ENCODE data around the gene IFNLR1. TPM values are rescaled to one million over a fixed set of nuclear protein-coding genes. Genes with fewer than 3 reads are reported as not detected.
"Not testable (repeated sequence)": the region's sequence is repeated elsewhere in the genome, so short reads cannot be mapped to it uniquely, and the experiment has no call there.

Gene IFNLR1
- total and polyA plus RNA-seq, 8 donors: 2.5 to 5.9 (median 4.1) TPM

DNA sequence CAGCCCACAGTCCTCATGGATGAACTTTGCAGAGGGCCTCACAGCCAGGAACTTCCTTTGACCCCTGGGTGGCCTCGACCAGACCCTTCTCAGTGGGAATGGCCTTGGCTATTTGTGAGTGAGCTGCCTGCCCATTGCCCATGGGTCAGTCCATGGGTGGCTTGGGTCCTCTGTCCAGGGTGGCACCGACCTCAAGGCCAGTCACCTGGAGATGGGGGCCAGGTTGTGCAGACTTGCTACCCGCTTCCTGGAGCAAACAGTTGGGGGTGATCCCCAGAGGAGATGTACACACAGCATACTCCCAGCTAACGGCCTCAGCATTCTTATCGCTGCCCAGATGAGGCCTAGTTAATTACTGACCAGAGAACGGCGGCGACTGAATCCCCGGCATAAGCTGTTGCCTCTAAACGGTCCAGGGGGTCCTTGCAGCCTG lies 23.1 kb upstream of the IFNLR1 start:
- peaks cover 0 to 5% of the 10 kb centered on the region in 2 donors for H3K27me3 ChIP-seq
- no peaks in the 10 kb centered on the region for H3K36me3 ChIP-seq
- TF ChIP-seq, protein P1, sequence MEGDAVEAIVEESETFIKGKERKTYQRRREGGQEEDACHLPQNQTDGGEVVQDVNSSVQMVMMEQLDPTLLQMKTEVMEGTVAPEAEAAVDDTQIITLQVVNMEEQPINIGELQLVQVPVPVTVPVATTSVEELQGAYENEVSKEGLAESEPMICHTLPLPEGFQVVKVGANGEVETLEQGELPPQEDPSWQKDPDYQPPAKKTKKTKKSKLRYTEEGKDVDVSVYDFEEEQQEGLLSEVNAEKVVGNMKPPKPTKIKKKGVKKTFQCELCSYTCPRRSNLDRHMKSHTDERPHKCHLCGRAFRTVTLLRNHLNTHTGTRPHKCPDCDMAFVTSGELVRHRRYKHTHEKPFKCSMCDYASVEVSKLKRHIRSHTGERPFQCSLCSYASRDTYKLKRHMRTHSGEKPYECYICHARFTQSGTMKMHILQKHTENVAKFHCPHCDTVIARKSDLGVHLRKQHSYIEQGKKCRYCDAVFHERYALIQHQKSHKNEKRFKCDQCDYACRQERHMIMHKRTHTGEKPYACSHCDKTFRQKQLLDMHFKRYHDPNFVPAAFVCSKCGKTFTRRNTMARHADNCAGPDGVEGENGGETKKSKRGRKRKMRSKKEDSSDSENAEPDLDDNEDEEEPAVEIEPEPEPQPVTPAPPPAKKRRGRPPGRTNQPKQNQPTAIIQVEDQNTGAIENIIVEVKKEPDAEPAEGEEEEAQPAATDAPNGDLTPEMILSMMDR (IDR thresholded peaks at IDR 0.05): no peak
- DNase-seq (no peak), ATAC-seq (no peak)
- no peak overlapping the region for H3K27ac ChIP-seq
- no peaks in the 10 kb centered on the region for H3K9me3 ChIP-seq
- no peaks in the 10 kb centered on the region for H3K4me1 ChIP-seq
- no peak overlapping the region for H3K4me3 ChIP-seq
- intact Hi-C loops (cut with DNase I): no loop called here

DNA sequence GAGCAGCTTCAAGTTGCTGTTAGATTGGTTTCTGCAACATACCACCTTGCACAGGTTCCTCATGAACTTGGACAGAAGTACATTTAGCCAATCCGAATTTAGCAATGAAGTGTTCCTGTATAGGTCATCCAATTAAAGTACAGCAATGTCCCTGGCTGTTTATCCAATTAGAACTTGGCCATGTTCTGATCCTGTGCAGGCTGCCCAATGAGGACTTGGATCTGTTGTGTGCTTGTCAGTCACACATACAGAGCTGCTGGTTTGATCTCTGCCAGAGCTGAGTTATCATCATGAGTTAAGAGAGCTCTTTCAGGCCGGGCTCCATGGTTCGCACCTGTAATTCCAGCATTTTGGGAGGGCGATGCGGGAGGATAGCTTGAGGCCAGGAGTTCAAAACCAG lies 22.0 kb upstream of the IFNLR1 start:
- Histone ChIP-seq H3K36me3 (no peaks in the 10 kb centered on the region), H3K27me3 (no peaks in the 10 kb centered on the region), H3K9me3 (no peaks in the 10 kb centered on the region), H3K4me3 (no peak overlapping the region), H3K27ac (no peak overlapping the region), H3K4me1 (no peaks in the 10 kb centered on the region)
- ATAC-seq (no peak), DNase-seq (no peak)
- intact Hi-C loops (cut with DNase I): loop anchor here (10.0 kb wide), 2 partner anchors 176 to 426 kb away; no protein-coding TSS in a partner anchor
- TF ChIP-seq, protein P1 (IDR thresholded peaks at IDR 0.05): no peak

DNA sequence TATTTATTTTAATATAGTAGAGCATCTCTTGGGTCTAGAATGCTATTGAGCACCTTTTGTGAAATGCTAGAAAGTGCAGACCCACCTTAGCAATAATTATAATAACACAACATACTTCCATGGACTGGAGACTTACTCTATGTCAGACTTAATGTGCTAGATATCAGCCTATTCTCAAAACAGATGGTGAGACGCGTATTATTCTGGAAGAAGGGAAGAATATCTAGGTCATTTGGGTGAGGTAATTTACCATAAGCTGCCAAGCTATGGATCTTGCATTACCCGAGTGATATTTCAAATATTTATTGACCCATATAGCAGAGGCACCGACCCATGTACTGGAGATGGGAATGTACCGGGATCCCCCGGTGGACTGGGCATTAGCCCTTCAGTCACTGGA lies 20.6 kb upstream of the IFNLR1 start:
- Histone ChIP-seq H3K27ac (no peak overlapping the region), H3K27me3 (no peaks in the 10 kb centered on the region), H3K4me3 (no peak overlapping the region), H3K4me1 (no peaks in the 10 kb centered on the region), H3K9me3 (no peaks in the 10 kb centered on the region), H3K36me3 (no peaks in the 10 kb centered on the region)
- intact Hi-C loops (cut with DNase I): loop anchor here (10.0 kb wide), 2 partner anchors 177 to 427 kb away; no protein-coding TSS in a partner anchor
- TF ChIP-seq, protein P1 (IDR thresholded peaks at IDR 0.05): no peak
- ATAC-seq (no peak), DNase-seq (no peak)

DNA sequence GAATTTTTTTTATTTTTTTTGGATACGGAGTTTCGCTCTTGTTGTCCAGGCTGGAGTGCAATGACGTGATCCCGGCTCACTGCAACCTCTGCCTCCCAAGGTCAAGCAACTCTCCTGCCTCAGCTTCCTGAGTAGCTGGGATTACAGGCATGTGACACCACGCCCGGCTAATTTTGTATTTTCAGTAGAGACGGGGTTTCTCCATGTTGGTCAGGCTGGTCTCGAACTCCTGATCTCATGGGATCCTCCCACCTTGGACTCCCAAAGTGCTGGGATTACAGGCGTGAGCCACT lies 20.3 kb upstream of the IFNLR1 start:
- not testable (repeated sequence) for H3K4me1 ChIP-seq, H3K36me3 ChIP-seq, H3K4me3 ChIP-seq, H3K27ac ChIP-seq, H3K9me3 ChIP-seq, ATAC-seq, H3K27me3 ChIP-seq, DNase-seq
- intact Hi-C loops (cut with DNase I): loop anchor here (10.0 kb wide), 2 partner anchors 177 to 427 kb away; no protein-coding TSS in a partner anchor

DNA sequence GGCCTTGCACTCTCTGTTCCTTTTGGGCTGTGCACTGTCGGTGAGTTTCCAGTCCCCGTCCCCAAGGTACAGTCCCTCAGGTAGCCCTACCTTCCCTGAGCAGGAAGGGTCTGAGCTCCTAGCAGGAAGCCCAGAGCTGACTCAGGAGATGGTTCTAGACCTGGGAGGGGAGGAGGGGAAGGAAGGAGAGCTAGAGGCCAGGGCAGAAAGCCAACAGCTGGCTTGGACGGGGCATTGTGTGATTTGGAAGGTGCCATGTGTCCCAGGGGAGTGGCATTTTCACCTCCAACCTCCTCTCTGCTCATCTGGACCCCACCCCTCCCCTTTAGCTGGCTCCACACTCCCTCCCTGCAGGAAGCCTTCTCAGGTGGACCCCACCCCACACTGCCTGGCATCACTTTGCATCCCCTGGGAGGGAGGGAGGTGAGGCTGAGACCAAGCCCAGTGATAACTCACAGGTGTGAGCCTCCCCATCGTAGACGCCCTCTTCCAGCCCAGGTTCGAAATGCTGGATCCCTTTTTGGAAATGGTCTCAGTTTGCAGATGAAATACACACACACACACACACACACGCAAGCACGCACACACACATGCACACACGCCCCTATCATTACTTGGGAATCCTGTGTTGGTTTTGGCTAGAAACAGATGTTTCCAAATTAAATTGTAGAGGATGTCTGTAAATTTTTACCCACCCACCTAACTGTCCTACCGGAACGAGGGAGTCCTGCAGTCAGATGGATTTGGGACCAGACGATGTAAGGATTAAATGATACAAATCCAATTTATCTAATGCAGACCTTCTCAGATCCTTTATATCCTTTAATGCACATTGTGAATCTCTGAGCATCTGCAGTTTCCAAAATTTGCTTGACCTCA lies 19.7 kb upstream of the IFNLR1 start:
- Histone ChIP-seq H3K9me3 (no peaks in the 10 kb centered on the region), H3K27ac (no peak overlapping the region), H3K4me3 (no peak overlapping the region), H3K4me1 (peaks cover 0 to 7% of the 10 kb centered on the region in 2 donors), H3K36me3 (no peaks in the 10 kb centered on the region), H3K27me3 (no peaks in the 10 kb centered on the region)
- ATAC-seq: peak; percentile 10
- intact Hi-C loops (cut with DNase I): loop anchor here (10.0 kb wide), 2 partner anchors 178 to 428 kb away; no protein-coding TSS in a partner anchor
- TF ChIP-seq, protein P1 (IDR thresholded peaks at IDR 0.05): no peak
- DNase-seq: no peak
